ELR (cell line): ENCODE data around the gene LRRC30.

ENCODE experiments used
- DNase-seq: peaks from one replicate; pipeline ENCODE4 v3.0.0-alpha.2; 2015; ENCODE audit warnings: low read depth

The LRRC30 gene

GRCh38 chr18:7237673-7238272, 6.9 kb downstream of the LRRC30 start:
- DNase-seq, result no peak

DNA sequence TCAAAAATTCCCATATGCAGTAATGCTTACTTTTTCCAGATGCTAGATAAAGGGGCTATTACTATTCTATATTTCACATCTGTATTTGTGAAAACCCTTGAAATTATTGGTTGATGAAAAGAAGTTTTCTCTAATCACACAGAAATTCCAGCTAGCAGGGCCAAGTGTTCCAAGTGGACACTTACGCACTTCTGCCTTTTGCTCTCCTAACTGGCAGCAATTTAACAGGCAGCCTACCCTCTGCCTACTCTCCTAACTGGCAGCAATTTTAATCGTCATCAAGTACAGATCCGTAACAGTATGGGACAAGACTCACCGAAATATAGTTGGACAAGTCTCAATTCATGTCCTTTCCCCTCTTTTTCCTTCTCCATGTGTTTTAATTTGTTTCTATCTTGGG, 12.0 kb downstream of the LRRC30 start:
- no peak for DNase-seq

GRCh38 chr18:7248877-7249276, 18.0 kb downstream of the LRRC30 start:
- no peak for DNase-seq

DNA sequence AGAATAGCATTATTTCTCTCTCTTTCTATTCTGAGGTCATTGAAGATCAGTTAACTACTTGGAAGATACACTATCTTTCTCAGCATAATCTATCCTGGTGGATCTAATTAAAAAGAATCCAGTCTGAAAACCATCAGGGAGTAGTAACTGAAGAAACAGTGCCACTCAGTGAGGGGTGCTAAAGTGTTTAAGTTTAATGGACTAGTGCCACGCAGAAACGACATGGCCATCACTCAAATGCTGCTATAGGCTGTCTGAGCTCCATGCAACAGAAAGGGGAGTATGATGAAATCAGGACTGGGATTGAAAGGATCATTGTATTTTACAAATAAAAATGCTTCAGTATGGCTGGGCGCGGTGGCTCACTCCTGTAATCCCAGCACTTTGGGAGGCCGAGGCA, 23.3 kb downstream of the LRRC30 start:
- no peak for DNase-seq

DNA sequence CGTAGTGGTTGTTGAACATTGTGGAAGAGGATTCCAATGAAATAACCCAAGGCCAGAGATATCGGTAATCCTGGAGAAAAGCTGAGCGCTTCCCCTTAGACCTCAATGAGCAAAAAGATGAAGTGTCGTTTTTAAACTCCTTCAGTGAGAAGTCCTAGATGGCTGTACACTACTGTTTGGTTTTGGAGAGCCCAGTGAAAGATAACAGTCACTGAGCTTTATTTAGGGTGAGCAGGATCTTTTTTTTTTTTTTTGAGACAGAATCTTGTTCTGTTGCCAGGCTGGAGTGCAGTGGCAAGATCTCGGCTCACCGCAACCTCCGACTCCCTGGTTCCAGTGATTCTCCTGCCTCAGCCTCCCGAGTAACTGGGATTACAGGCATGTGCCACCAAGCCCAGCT, 24.2 kb downstream of the LRRC30 start:
- DNase-seq, result no peak

GRCh38 chr18:7255643-7256042, 24.8 kb downstream of the LRRC30 start:
- DNase-seq, result no peak

DNA sequence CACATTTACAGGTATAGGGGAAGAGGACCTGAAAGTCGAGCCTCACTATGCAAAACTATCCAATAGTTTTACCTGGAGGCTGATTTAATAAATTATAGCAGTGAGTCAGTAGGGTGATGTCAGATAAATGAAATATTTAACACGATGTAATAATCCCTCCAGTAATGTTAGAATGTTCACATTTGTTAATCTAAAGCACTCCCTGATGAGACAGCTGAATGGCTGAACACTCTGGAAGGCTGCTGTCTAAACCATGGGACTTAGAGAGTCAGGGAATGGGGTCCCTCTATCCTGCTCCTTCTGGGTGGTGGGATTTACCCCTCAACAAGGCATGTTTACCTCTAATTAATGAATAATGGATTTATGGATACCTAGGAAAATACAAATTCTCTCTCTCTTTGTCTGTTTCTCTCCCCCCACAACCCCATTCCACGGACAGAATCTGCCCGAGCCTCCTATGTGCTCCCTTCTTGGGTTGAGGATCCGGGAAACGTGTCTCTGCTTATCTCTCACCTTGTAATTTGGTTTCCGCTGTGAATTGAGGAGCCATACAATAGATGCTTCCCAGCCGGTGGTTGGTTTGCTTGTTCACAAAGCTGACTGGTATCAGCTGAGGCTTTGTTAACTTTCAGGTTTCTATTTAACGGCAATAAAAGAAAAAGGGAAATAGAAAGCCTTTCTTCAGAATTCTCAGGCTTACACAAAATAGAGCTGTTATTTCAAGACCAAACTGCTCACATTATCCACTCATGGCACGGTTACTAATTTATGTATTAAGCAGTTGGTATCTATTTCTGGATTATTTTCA, 25.9 kb downstream of the LRRC30 start:
- no peak for DNase-seq

DNA sequence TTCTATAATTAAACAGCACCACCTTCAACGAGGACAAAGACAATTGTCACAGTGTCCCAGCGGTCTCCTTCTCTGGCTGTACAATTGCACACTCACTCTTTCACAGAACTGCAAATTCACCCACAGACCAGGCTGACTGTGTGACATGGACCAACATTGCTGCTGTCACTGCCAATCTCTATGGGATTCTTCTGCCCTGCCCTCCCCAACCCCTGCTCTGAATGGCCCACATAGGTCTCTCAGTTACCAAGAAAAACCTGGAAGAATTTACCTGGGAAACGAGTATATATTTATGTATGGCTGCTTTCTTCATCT, 26.5 kb downstream of the LRRC30 start:
- DNase-seq, result no peak

- no peak for DNase-seq
Measured at GRCh38 chr18:7259475-7259874, 28.6 kb downstream of the LRRC30 start.

DNA sequence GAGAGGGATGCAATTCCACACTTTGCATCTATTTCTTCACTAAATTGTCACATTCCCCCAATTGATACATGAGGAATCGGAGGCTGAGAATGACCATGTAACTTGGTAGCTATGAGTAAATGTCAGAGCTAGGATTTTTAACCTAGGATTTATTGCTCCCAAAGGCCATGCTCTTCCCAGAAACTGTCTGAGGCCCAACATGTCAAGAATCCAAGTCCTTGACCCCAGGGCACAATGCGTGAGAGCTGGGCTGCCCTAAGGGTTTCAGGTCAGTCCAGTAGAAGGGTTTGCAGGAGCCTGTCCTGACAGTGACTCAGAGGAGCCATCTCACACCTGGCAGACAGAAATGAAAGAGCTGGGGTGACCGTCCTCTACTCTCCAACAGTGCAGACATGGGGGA, 30.3 kb downstream of the LRRC30 start:
- DNase-seq, result no peak

- no peak for DNase-seq
Measured at GRCh38 chr18:7267973-7268372, 37.1 kb downstream of the LRRC30 start.

DNA sequence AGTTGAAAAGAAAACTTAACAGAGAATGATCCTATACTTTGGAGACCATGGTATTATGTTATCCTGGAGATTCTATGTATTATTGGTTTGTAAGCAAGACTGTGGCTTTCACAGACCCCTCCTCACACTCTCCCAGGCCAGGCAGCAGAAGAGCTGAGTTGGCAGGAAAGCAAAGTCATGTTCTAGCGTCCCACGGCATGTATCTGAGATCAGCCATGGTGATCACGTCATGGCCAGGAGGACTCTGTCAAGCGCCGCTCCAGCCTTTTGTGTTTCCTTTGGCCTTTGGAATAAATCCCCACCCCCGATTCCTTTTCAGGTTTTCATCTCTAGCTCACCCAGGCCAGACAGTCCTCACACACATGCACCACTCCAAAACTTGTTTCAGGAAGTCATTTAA, 39.1 kb downstream of the LRRC30 start:
- DNase-seq, result no peak

GRCh38 chr18:7272311-7273049, 41.6 kb downstream of the LRRC30 start:
- DNase-seq, result peak; percentile 70

GRCh38 chr18:7273301-7273921, 42.5 kb downstream of the LRRC30 start:
- DNase-seq, result peak; percentile 65

- DNase-seq, result no peak
Measured at GRCh38 chr18:7281579-7281978, 50.7 kb downstream of the LRRC30 start.
